H9 (cell line): Measurements from ENCODE around the gene WDSUB1. TPM values are rescaled to one million over a fixed set of nuclear protein-coding genes. Genes with fewer than 3 reads are reported as not detected.

Experiments used
- DNase-seq: peaks from one replicate; pipeline ENCODE4 v3.0.0-alpha.2; 2017
- H2AFZ ChIP-seq: one replicate; pipeline ENCODE4 v1.6.1; 2013; ENCODE audit warnings: mild to moderate bottlenecking, low read length, control low read depth, moderate library complexity
- H2AK5ac ChIP-seq: 2 replicates; pipeline ENCODE4 v1.6.1; 2013; ENCODE audit warnings: low read length, control low read depth, mixed read lengths; ENCODE audit not compliant: insufficient read length
- H2BK120ac ChIP-seq: one replicate; pipeline ENCODE4 v1.6.1; 2013; ENCODE audit warnings: low read depth, mild to moderate bottlenecking, low read length, control low read depth, inconsistent platforms; ENCODE audit not compliant: poor library complexity, severe bottlenecking
- H2BK12ac ChIP-seq: 2 replicates; pipeline ENCODE4 v1.6.1; 2013; ENCODE audit warnings: low read length, control low read depth, mixed read lengths, low read depth; ENCODE audit not compliant: insufficient read length
- H2BK15ac ChIP-seq: 2 replicates; pipeline ENCODE4 v1.6.1; 2013; ENCODE audit warnings: low read depth, low read length, control low read depth
- H2BK20ac ChIP-seq: one replicate; pipeline ENCODE4 v1.6.1; 2013; ENCODE audit warnings: low read depth, mild to moderate bottlenecking, low read length, control low read depth, inconsistent platforms; ENCODE audit not compliant: poor library complexity, severe bottlenecking
- H2BK5ac ChIP-seq: 2 replicates; pipeline ENCODE4 v1.6.1; 2013; ENCODE audit warnings: low read length, control low read depth, mixed read lengths; ENCODE audit not compliant: insufficient read length
- H3K14ac ChIP-seq: 2 replicates; pipeline ENCODE4 v1.6.1; 2013; ENCODE audit warnings: low read length, control low read depth; ENCODE audit not compliant: insufficient read depth
- H3K18ac ChIP-seq: 2 replicates; pipeline ENCODE4 v1.6.1; 2013; ENCODE audit warnings: low read depth, mild to moderate bottlenecking, mixed read lengths, low read length, control low read depth; ENCODE audit not compliant: insufficient read length
- H3K23ac ChIP-seq: 2 replicates; pipeline ENCODE4 v1.6.1; 2013; ENCODE audit warnings: low read length, control low read depth, mixed read lengths, low read depth; ENCODE audit not compliant: insufficient read length
- H3K23me2 ChIP-seq: 2 replicates; pipeline ENCODE4 v1.6.1; 2013; ENCODE audit warnings: low read depth, mild to moderate bottlenecking, mixed read lengths, low read length, control low read depth; ENCODE audit not compliant: insufficient read length, poor library complexity, severe bottlenecking
- H3K27ac ChIP-seq: 2 replicates; pipeline ENCODE4 v1.5.1; 2013; ENCODE audit warnings: low read length, control low read depth, mixed read lengths, low read depth; ENCODE audit not compliant: insufficient read length
- H3K27me3 ChIP-seq: 2 replicates; pipeline ENCODE4 v1.6.1; 2013; ENCODE audit warnings: low read length, control low read depth, inconsistent platforms; ENCODE audit not compliant: insufficient read depth
- H3K4ac ChIP-seq: 2 replicates; pipeline ENCODE4 v1.6.1; 2013; ENCODE audit warnings: low read depth, mild to moderate bottlenecking, control low read depth, inconsistent platforms, low read length, moderate library complexity
- H3K4me1 ChIP-seq: 2 replicates; pipeline ENCODE4 v1.6.1; 2013; ENCODE audit warnings: low read length, control low read depth, inconsistent platforms; ENCODE audit not compliant: insufficient read depth
- H3K4me2 ChIP-seq: 2 replicates; pipeline ENCODE4 v1.6.1; 2013; ENCODE audit warnings: low read length, control low read depth, mixed read lengths; ENCODE audit not compliant: insufficient read length, insufficient read depth
- H3K56ac ChIP-seq: 2 replicates; pipeline ENCODE4 v1.6.1; 2013; ENCODE audit warnings: low read depth, mild to moderate bottlenecking, mixed read lengths, low read length, control low read depth; ENCODE audit not compliant: insufficient read length
- H3K79me1 ChIP-seq: 2 replicates; pipeline ENCODE4 v1.6.1; 2013; ENCODE audit warnings: low read depth, mild to moderate bottlenecking, moderate library complexity, low read length, control low read depth, inconsistent platforms; ENCODE audit not compliant: insufficient read depth, poor library complexity, severe bottlenecking
- H3K79me2 ChIP-seq: 2 replicates; pipeline ENCODE4 v1.6.1; 2013; ENCODE audit warnings: low read length, control low read depth, inconsistent platforms; ENCODE audit not compliant: insufficient read depth
- H3K9ac ChIP-seq: 2 replicates; pipeline ENCODE4 v1.6.1; 2013; ENCODE audit warnings: low read length, control low read depth, mixed read lengths; ENCODE audit not compliant: insufficient read length; ENCODE audit errors: extremely low read depth
- H3K9me3 ChIP-seq: one replicate; pipeline ENCODE4 v1.6.1; 2013; ENCODE audit warnings: low read depth, low read length, inconsistent platforms; ENCODE audit not compliant: control insufficient read depth
- H3T11ph ChIP-seq: one replicate; pipeline ENCODE4 v1.6.1; 2013; ENCODE audit warnings: mild to moderate bottlenecking, low read length, control low read depth, inconsistent platforms
- H4K20me1 ChIP-seq: one replicate; pipeline ENCODE4 v1.6.1; 2013; ENCODE audit not compliant: control insufficient read depth, insufficient read length, insufficient read depth
- H4K5ac ChIP-seq: 2 replicates; pipeline ENCODE4 v1.6.1; 2013; ENCODE audit warnings: low read depth, mild to moderate bottlenecking, mixed read lengths, low read length, control low read depth; ENCODE audit not compliant: insufficient read length
- H4K8ac ChIP-seq: replicated peaks from 2 replicates; pipeline ENCODE4 v1.6.1; 2013; ENCODE audit warnings: low read length, control low read depth, mixed read lengths, low read depth; ENCODE audit not compliant: insufficient read length
- H4K91ac ChIP-seq: 2 replicates; pipeline ENCODE4 v1.6.1; 2013; ENCODE audit warnings: low read depth, mild to moderate bottlenecking, moderate library complexity, mixed read lengths, low read length, control low read depth; ENCODE audit not compliant: insufficient read length
- H3K27ac Mint-ChIP-seq, 3 experiments: 2 replicates in 2 of 3; 3 replicates in 1 of 3; pipeline ENCODE4 v1.8.0; 2020 to 2021; ENCODE audit warnings: mixed read lengths in 3 of 3, mild to moderate bottlenecking in 1 of 3, moderate library complexity in 1 of 3
- H3K27me3 Mint-ChIP-seq: 2 replicates; pipeline ENCODE4 v1.8.0; 2021; ENCODE audit warnings: low read depth, mild to moderate bottlenecking, moderate library complexity, mixed read lengths
- H3K36me3 Mint-ChIP-seq, 3 experiments: 2 replicates in 2 of 3; 3 replicates in 1 of 3; pipeline ENCODE4 v1.8.0; 2020 to 2021; ENCODE audit warnings: low read depth in 3 of 3, mixed read lengths in 3 of 3; ENCODE audit not compliant: insufficient read depth in 1 of 3
- H3K4me1 Mint-ChIP-seq, 2 experiments: 2 replicates each; pipeline ENCODE4 v1.8.0; 2020; ENCODE audit warnings: mixed read lengths in 2 of 2
- H3K4me3 Mint-ChIP-seq, 2 experiments: 2 replicates in 1 of 2; 3 replicates in 1 of 2; pipeline ENCODE4 v1.8.0; 2020 to 2021; ENCODE audit warnings: mild to moderate bottlenecking in 2 of 2, mixed read lengths in 2 of 2, moderate library complexity in 1 of 2
- H3K9me3 Mint-ChIP-seq, 2 experiments: 2 replicates in 1 of 2; 3 replicates in 1 of 2; pipeline ENCODE4 v1.8.0; 2020; ENCODE audit warnings: mild to moderate bottlenecking in 2 of 2, mixed read lengths in 2 of 2, moderate library complexity in 1 of 2
- CTCF ChIP-seq: fragments of 200-600 bp; sonication (generic); conservative IDR thresholded peaks from 3 replicates; pipeline ENCODE4 v1.8.0; 2021; ENCODE audit warnings: antibody characterized with exemption, mild to moderate bottlenecking
- WGBS: extraction: QIAGEN DNeasy Blood & Tissue Kit; methylation state at CpG from one replicate; pipeline ENCODE4 v1.1.7; 2013; ENCODE audit warnings: missing lambda C conversion rate, low lambda C conversion rate, mixed read lengths; ENCODE audit not compliant: insufficient read length; ENCODE audit errors: extremely low coverage; 5-methylcytosine and 5-hydroxymethylcytosine counted together
- total RNA-seq: library from RNA; stranded (reverse); gene quantifications from 2 replicates; pipeline ENCODE4 v1.2.1, GENCODE V29; 2021

The WDSUB1 gene
- total RNA-seq, 1 experiment from 2014 or later, result 5.5 TPM

- Histone ChIP-seq H3K4me2 (peak overlapping the region; percentile 91), H3T11ph (no peak overlapping the region), H3K4ac (no peak overlapping the region; the same call in 1 of the 2 replicates), H2AK5ac (no peak overlapping the region), H4K91ac (no peak overlapping the region), H2BK12ac (no peak overlapping the region), H3K27ac (peak overlapping the region; percentile 90), H3K79me1 (no peaks in the 10 kb centered on the region), H2BK20ac (no peak overlapping the region), H3K18ac (peak overlapping the region; percentile 92), H2BK15ac (no peak overlapping the region), H2AFZ (peak overlapping the region; percentile 87), H3K4me1 (no peaks in the 10 kb centered on the region), H3K9ac (peak overlapping the region; percentile 94), H2BK120ac (no peak overlapping the region), H3K14ac (peak overlapping the region; percentile 83), H3K56ac (no peak overlapping the region), H4K5ac (no peak overlapping the region), H4K20me1 (no peaks in the 10 kb centered on the region), H3K79me2 (no peaks in the 10 kb centered on the region), H3K23me2 (peaks cover 8% of the 10 kb centered on the region), H3K27me3 (no peaks in the 10 kb centered on the region), H3K23ac (no peak overlapping the region), H2BK5ac (no peak overlapping the region), H3K9me3 (no peaks in the 10 kb centered on the region), H4K8ac (no peak overlapping the region)
- peak overlapping the region; percentile 98 to 99 (median 99) for H3K27ac Mint-ChIP-seq
- no CpG with 5 or more reads among the region's 50 CpGs for WGBS
- no peaks in the 10 kb centered on the region; the same call in 1 of the 2 replicates for H3K27me3 Mint-ChIP-seq
- peak; percentile 97 for DNase-seq
- H3K9me3 Mint-ChIP-seq, result no peaks in the 10 kb centered on the region
- H3K36me3 Mint-ChIP-seq, result peaks cover 0 to 7% (median 0%) of the 10 kb centered on the region in 3 experiments; a peak in 2 of 7 replicates
- H3K4me3 Mint-ChIP-seq, result peak overlapping the region; percentile 81 to 83
- peaks cover 16 to 18% of the 10 kb centered on the region in 2 experiments for H3K4me1 Mint-ChIP-seq
- TF ChIP-seq CTCF, result peak; percentile 24; the same call in 2 of the 3 replicates
These were observed 372 bp upstream of the WDSUB1 start for GRCh38 chr2:159286709-159287441.
